GM12878 (cell line): Measurements from ENCODE around the gene FAM228B. TPM values are rescaled to one million over a fixed set of nuclear protein-coding genes. Genes with fewer than 3 reads are reported as not detected.

Source experiments
- ATAC-seq: fragments of 200-7000 bp; cut with Tn5 transposase; 3 replicates; pipeline ENCODE4 v1.9.1; 2020; ENCODE audit warnings: mild to moderate bottlenecking, moderate library complexity
- BruUV-seq: library from RNA; stranded (reverse); fragments of 400-500 nt; replicated peaks from 2 replicates; lab custom pipeline; 2021; lab: Mats Ljungman, UMichigan
- CTCF ChIA-PET: fragments of 300-600 bp; sonication (Branson Sonifier 250); formaldehyde crosslinking; extraction: SDS; loops from one replicate; lab custom pipeline; 2021; ENCODE audit warnings: inconsistent platforms; lab: Yijun Ruan, JAX
- POLR2A ChIA-PET: fragments of 350-600 bp; formaldehyde crosslinking; extraction: SDS; loops from one replicate; lab custom pipeline; 2021; ENCODE audit warnings: inconsistent platforms; lab: Charles Lee
- RAD21 ChIA-PET: fragments of 300-600 bp; sonication (Branson Sonifier 250); formaldehyde crosslinking; loops from one replicate; lab custom pipeline; 2023; ENCODE audit warnings: antibody characterized with exemption; ENCODE audit not compliant: unreplicated experiment; lab: Charles Lee
- SMC1A ChIA-PET: fragments of 300-600 bp; sonication (Branson Sonifier 250); formaldehyde crosslinking; loops from one replicate; lab custom pipeline; 2023; ENCODE audit not compliant: unreplicated experiment, uncharacterized antibody; lab: Charles Lee
- DNase-seq: peaks from one replicate; pipeline ENCODE4 v3.0.0-alpha.2; 2011; ENCODE audit warnings: low read depth, low spot score
- FAIRE-seq: peaks from 3 replicates; lab custom pipeline; 2011; peaks lifted over from hg19 to GRCh38; lab: Jason Lieb, UNC
- H2AFZ ChIP-seq: 2 replicates; pipeline ENCODE4 v1.6.0; 2011; ENCODE audit warnings: low read depth, low read length, control low read depth; ENCODE audit not compliant: control insufficient read depth
- H3K27ac ChIP-seq: 2 replicates; pipeline ENCODE4 v1.5.1; 2011; ENCODE audit warnings: control low read depth; ENCODE audit not compliant: control insufficient read depth, insufficient read depth
- H3K27me3 ChIP-seq, 2 experiments: replicated peaks in 1 of 2; 2 replicates each; pipeline versions ENCODE4 v1.6.0 to v1.6.1; 2011; ENCODE audit warnings: low read length in 1 of 2; ENCODE audit not compliant: control insufficient read depth in 2 of 2, insufficient read depth in 2 of 2
- H3K36me3 ChIP-seq, 2 experiments: 2 replicates each; pipeline ENCODE4 v1.5.1; 2011; ENCODE audit warnings: low read length in 1 of 2; ENCODE audit not compliant: control insufficient read depth in 2 of 2, insufficient read depth in 2 of 2
- H3K4me1 ChIP-seq: 2 replicates; pipeline ENCODE4 v1.6.1; 2011; ENCODE audit warnings: mild to moderate bottlenecking, low read length, moderate library complexity, mixed read lengths; ENCODE audit not compliant: control insufficient read depth, insufficient read depth
- H3K4me2 ChIP-seq: 2 replicates; pipeline ENCODE4 v1.6.0; 2011; ENCODE audit warnings: control low read depth; ENCODE audit not compliant: control insufficient read depth, insufficient read depth
- H3K4me3 ChIP-seq: fragments of 200-600 bp; sonication (generic); 2 replicates; pipeline ENCODE4 v1.5.1; 2016
- H3K79me2 ChIP-seq: 2 replicates; pipeline ENCODE4 v1.6.0; 2011; ENCODE audit warnings: low read length; ENCODE audit not compliant: control insufficient read depth, insufficient read depth
- H3K9ac ChIP-seq: 2 replicates; pipeline ENCODE4 v1.8.0; 2011; ENCODE audit warnings: low read length, control low read depth, mixed read lengths; ENCODE audit not compliant: control insufficient read depth, insufficient read depth
- H3K9me3 ChIP-seq: replicated peaks from 3 replicates; pipeline ENCODE4 v1.5.1; 2011; ENCODE audit warnings: mild to moderate bottlenecking, low read length; ENCODE audit not compliant: control insufficient read depth, insufficient read depth
- H4K20me1 ChIP-seq: 2 replicates; pipeline ENCODE4 v1.6.0; 2011; ENCODE audit not compliant: control insufficient read depth, insufficient read depth
- CBFB ChIP-seq: IDR thresholded peaks from 2 replicates; pipeline ENCODE4 v1.6.1; 2016; ENCODE audit warnings: antibody characterized with exemption, low read depth
- CUX1 ChIP-seq: IDR thresholded peaks from 2 replicates; pipeline ENCODE4 v1.6.1; 2012; ENCODE audit warnings: improper control_type of control experiment, low read depth, low read length; ENCODE audit not compliant: insufficient replicate concordance
- EZH2 ChIP-seq: IDR thresholded peaks from 2 replicates; pipeline ENCODE4 v1.6.1; 2012; ENCODE audit warnings: low read depth, mild to moderate bottlenecking, control low read depth, inconsistent platforms, low read length, borderline replicate concordance; ENCODE audit not compliant: control insufficient read depth
- FOXM1 ChIP-seq: IDR thresholded peaks from 2 replicates; pipeline ENCODE4 v1.6.1; 2012; ENCODE audit warnings: low read depth, mild to moderate bottlenecking, inconsistent platforms, low read length, moderate library complexity
- KLF5 ChIP-seq: fragments of 450-650 bp; IDR thresholded peaks from 2 replicates; pipeline ENCODE4 v1.6.1; 2014; ENCODE audit warnings: mild to moderate bottlenecking; ENCODE audit not compliant: partially characterized antibody
- MXI1 ChIP-seq: fragments of 150-350 bp; IDR thresholded peaks from 2 replicates; pipeline ENCODE4 v1.6.1; 2011; ENCODE audit warnings: low read depth, mild to moderate bottlenecking, inconsistent platforms, low read length, improper control_type of control experiment
- NFYA ChIP-seq: IDR thresholded peaks from 2 replicates; pipeline ENCODE4 v1.6.1; 2011; ENCODE audit warnings: low read depth, mild to moderate bottlenecking, low read length, improper control_type of control experiment, borderline replicate concordance
- NFYB ChIP-seq: IDR thresholded peaks from 2 replicates; pipeline ENCODE4 v1.6.1; 2011; ENCODE audit warnings: low read depth, mild to moderate bottlenecking, low read length, improper control_type of control experiment, moderate library complexity; ENCODE audit not compliant: insufficient read depth
- PAX5 ChIP-seq: IDR thresholded peaks from 2 replicates; pipeline ENCODE4 v1.6.1; 2011; ENCODE audit warnings: low read depth, low read length, borderline replicate concordance
- POLR2A ChIP-seq: IDR thresholded peaks from 2 replicates; pipeline ENCODE4 v1.6.1; 2011; ENCODE audit warnings: low read depth, mild to moderate bottlenecking, low read length
- RB1 ChIP-seq: fragments of 450-650 bp; formaldehyde crosslinking; IDR thresholded peaks from 2 replicates; pipeline ENCODE4 v1.6.1; 2017; ENCODE audit warnings: mild to moderate bottlenecking, borderline replicate concordance
- RELA ChIP-seq: fragments of 450-650 bp; IDR thresholded peaks from 2 replicates; pipeline ENCODE4 v1.8.0; 2014; ENCODE audit warnings: borderline replicate concordance; ENCODE audit not compliant: partially characterized antibody
- RELB ChIP-seq: fragments of 450-650 bp; IDR thresholded peaks from 2 replicates; pipeline ENCODE4 v1.6.1; 2017; ENCODE audit warnings: low read depth, mild to moderate bottlenecking, moderate library complexity
- SIN3A ChIP-seq: IDR thresholded peaks from 2 replicates; pipeline ENCODE4 v1.6.1; 2012; ENCODE audit warnings: low read depth, low read length, improper control_type of control experiment
- SREBF1 ChIP-seq: IDR thresholded peaks from 2 replicates; pipeline ENCODE4 v1.6.1; 2012; ENCODE audit warnings: mild to moderate bottlenecking, low read length
- SUZ12 ChIP-seq: fragments of 200-600 bp; sonication (generic); IDR thresholded peaks from one replicate; pipeline ENCODE4 v1.6.1; 2018; ENCODE audit warnings: antibody characterized with exemption, mild to moderate bottlenecking; ENCODE audit not compliant: unreplicated experiment
- TBL1XR1 ChIP-seq: IDR thresholded peaks from 2 replicates; pipeline ENCODE4 v1.6.1; 2012; ENCODE audit warnings: low read depth, low read length, improper control_type of control experiment
- ZNF274 ChIP-seq: IDR thresholded peaks from one replicate; pipeline ENCODE4 v1.8.0; 2011; ENCODE audit not compliant: insufficient read length, insufficient read depth
- ZNF622 ChIP-seq: fragments of 450-650 bp; IDR thresholded peaks from 2 replicates; pipeline ENCODE4 v1.6.1; 2017; ENCODE audit warnings: mild to moderate bottlenecking, inconsistent platforms
- WGBS: methylation state at CpG from one replicate; pipeline ENCODE4 v1.1.6; 2016; ENCODE audit warnings: low lambda C conversion rate; ENCODE audit not compliant: insufficient replicate concordance, insufficient coverage; ENCODE audit errors: missing lambda C conversion rate; 5-methylcytosine and 5-hydroxymethylcytosine counted together
- in situ Hi-C: fragments of 300-500 bp; cut with MboI; formaldehyde crosslinking; loops from 9 replicates; pipeline ENCODE4 v1.14.3; 2018; ENCODE audit warnings: mixed read lengths
- intact Hi-C: fragments of 100-400 bp; cut with micrococcal nuclease; formaldehyde crosslinking; loops from one replicate; pipeline ENCODE4 v1.14.2; 2022; ENCODE audit not compliant: unreplicated experiment
- polyA plus RNA-seq, 11 experiments: library from polyadenylated mRNA; depleted of rRNA in 4 of 11; unstranded in 6 of 11; stranded (reverse) in 5 of 11; fragments of >200 nt; fragmentation: Nextera tagmentation in 4 of 11; fragmentation: Illumina TruSeq in 1 of 11; extraction: Ambion mirVana in 4 of 11; extraction: Trizol in 1 of 11; gene quantifications; 1 replicate in 1 of 11; 2 replicates in 10 of 11; pipeline versions ENCODE4 v1.2.1 to v1.2.3, GENCODE V29; 2011 to 2016; ENCODE audit warnings: inconsistent platforms in 2 of 11, missing spikeins in 2 of 11, low read depth in 1 of 11
- total RNA-seq, 4 experiments: library from RNA; depleted of rRNA in 3 of 4; stranded (reverse); fragments of >200 nt in 3 of 4; fragmentation: Illumina TruSeq in 1 of 4; extraction: Trizol in 1 of 4; gene quantifications; 2 replicates each; pipeline versions ENCODE4 v1.2.1 to v1.2.3, GENCODE V29; 2013 to 2021

The FAM228B gene
- total and polyA plus RNA-seq, 10 of the 15 experiments (the other 5 are each of a cell fraction or from before 2014, with no cell fraction given): 3.9 to 11.0 (median 7.5) TPM

DNA sequence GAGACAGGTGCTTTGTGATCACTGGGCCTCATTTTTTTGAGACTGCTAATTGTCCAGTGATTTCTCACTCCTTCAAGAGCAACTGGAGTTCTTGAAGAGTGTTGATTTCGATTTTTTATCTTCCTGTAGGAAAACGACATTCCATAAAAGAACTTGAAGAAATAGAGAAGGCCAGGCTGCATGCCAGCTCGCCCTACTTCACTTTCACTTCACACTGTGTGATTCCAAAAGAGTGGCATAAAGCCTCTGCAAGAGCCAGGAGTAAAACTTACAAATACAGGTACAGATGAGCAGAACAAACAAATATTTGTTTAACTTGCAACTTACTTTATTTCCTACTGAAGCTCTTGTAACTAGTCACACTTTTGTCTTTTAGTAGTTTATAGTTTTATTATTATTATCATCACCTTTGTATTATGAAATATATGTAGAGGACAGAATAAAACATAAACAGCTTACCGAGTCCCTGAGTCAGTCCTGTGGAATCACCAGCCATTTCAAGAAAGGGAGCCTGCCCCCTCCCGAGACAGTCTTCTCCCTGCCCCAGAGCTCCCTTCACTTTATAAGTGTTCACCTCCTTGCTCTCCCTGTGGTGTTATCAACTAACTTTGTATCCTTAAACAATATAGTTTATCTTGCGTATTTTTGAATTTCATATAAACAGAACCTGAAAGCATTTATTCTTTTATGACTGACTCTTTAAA is 60.2 kb downstream of the FAM228B start:
- Histone ChIP-seq H3K4me3 (no peak overlapping the region), H3K36me3 (no peaks in the 10 kb centered on the region), H3K27ac (no peak overlapping the region), H3K4me2 (no peak overlapping the region), H4K20me1 (no peaks in the 10 kb centered on the region), H2AFZ (no peak overlapping the region), H3K79me2 (no peaks in the 10 kb centered on the region), H3K27me3 (no peaks in the 10 kb centered on the region), H3K9ac (no peak overlapping the region), H3K4me1 (no peaks in the 10 kb centered on the region), H3K9me3 (no peaks in the 10 kb centered on the region)
- intact Hi-C loops: no loop called here
- 52% methylated on average over 6 of the region's 6 CpGs for WGBS
- ChIA-PET RAD21 (no interaction called here), CTCF (interaction anchor here (0.9 to 1.4 kb wide), 2 partner anchors 10 to 359 kb away, joined by 3 read pairs; no protein-coding TSS in a partner anchor), SMC1A (no interaction called here), POLR2A (interaction anchor here (0.7 kb wide), 1 partner anchor 528 kb away, joined by 4 read pairs; no protein-coding TSS in a partner anchor)
- ATAC-seq (no peak), FAIRE-seq (no peak), DNase-seq (no peak)
- no TSS peak for BruUV-seq
- in situ Hi-C loops: no loop called here
- no peak for TF ChIP-seq NFYB
- TF ChIP-seq MXI1: no peak
- TF ChIP-seq ZNF274: no peak
- TF ChIP-seq RELB: no peak
- TF ChIP-seq SUZ12: no peak
- TF ChIP-seq TBL1XR1: no peak
- no peak for TF ChIP-seq RB1
- no peak for TF ChIP-seq EZH2
- TF ChIP-seq CUX1: no peak
- TF ChIP-seq KLF5: no peak
- TF ChIP-seq NFYA: no peak
- TF ChIP-seq FOXM1: no peak
- TF ChIP-seq SIN3A: no peak
- TF ChIP-seq RELA: no peak
- TF ChIP-seq PAX5: no peak
- no peak for TF ChIP-seq POLR2A
- TF ChIP-seq ZNF622: no peak
- TF ChIP-seq CBFB: no peak
- TF ChIP-seq SREBF1: no peak
